Suprapubic skin (tissue), 3 donors: ENCODE results near the gene SCN5A.

Experiments
- POLR2A ChIP-seq, 2 donors: fragments of 450-650 bp; IDR thresholded peaks; one replicate each; pipeline ENCODE4 v1.6.1; 2017; ENCODE audit warnings: antibody characterized with exemption in 2 of 2, mild to moderate bottlenecking in 2 of 2, moderate library complexity in 2 of 2
- TF ChIP-seq, protein P1 (sequence below), 2 donors: fragments of 200-600 bp in 1 of 2; fragments of 450-650 bp in 1 of 2; sonication (generic) in 1 of 2; IDR thresholded peaks; one replicate each; pipeline ENCODE4 v1.5.1; 2016 to 2019; ENCODE audit warnings: antibody characterized with exemption in 2 of 2, mild to moderate bottlenecking in 1 of 2, moderate library complexity in 1 of 2

DNA sequence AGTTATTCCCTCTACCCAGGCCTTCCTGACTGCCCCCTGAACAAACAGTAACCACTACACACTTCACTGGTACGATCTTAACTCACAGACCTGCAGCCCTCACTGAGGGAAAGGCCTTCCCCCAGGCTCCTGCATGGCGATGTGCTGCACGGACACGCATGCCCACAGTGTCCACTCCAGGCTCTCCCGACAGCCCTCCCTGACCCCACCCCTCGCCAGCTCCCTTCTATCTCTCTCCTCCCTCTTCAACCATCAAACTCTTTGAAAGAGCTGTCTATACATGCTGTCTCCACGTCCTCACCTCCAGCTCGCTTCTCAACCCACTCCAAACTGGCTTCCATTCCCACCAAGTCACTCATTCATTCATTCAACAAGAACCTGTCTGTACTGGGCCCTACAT is 3.9 kb downstream of the SCN5A start:
- TF ChIP-seq POLR2A (IDR thresholded peaks at IDR 0.05) = no peak
- TF ChIP-seq, protein P1, sequence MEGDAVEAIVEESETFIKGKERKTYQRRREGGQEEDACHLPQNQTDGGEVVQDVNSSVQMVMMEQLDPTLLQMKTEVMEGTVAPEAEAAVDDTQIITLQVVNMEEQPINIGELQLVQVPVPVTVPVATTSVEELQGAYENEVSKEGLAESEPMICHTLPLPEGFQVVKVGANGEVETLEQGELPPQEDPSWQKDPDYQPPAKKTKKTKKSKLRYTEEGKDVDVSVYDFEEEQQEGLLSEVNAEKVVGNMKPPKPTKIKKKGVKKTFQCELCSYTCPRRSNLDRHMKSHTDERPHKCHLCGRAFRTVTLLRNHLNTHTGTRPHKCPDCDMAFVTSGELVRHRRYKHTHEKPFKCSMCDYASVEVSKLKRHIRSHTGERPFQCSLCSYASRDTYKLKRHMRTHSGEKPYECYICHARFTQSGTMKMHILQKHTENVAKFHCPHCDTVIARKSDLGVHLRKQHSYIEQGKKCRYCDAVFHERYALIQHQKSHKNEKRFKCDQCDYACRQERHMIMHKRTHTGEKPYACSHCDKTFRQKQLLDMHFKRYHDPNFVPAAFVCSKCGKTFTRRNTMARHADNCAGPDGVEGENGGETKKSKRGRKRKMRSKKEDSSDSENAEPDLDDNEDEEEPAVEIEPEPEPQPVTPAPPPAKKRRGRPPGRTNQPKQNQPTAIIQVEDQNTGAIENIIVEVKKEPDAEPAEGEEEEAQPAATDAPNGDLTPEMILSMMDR (IDR thresholded peaks at IDR 0.05) = no peak
